ENCODE measurements around the gene MBD3L2.
"Not testable (repeated sequence)": the region's sequence is repeated elsewhere in the genome, so short reads cannot be mapped to it uniquely, and the experiment has no call there.

MBD3L2 gene

GRCh38 chr19:7030278-7030677 lies 18.8 kb upstream of the MBD3L2 start, which contains the start of gene MBD3L5:
TSS of gene MBD3L5 (plus strand) at chr19:7030578. CDS start at chr19:7030612, 34 bp downstream.
- not testable (repeated sequence) for H2AFZ ChIP-seq (ENCODE audit: low read length); H3K79me2 ChIP-seq (ENCODE audit: insufficient read depth, low read length)

GRCh38 chr19:7040079-7040478 lies 9.0 kb upstream of the MBD3L2 start, which contains the start of gene MBD3L4:
TSS of gene MBD3L4 (minus strand) at chr19:7040179. CDS start at chr19:7040144, 35 bp downstream.
- H3K9me3 ChIP-seq (ENCODE audit: insufficient read depth, low read depth, low read length); H3F3A ChIP-seq (ENCODE audit: low read depth); H3K4me3 ChIP-seq (ENCODE audit: low read length, poor library complexity, severe bottlenecking); H3K9me2 ChIP-seq (replicated peaks; ENCODE audit: low read depth, low read length); H3K4me2 ChIP-seq (ENCODE audit: low read depth, low read length, poor library complexity, severe bottlenecking); H4K20me1 ChIP-seq (ENCODE audit: insufficient read depth, low read length, poor library complexity, severe bottlenecking); H3K4me1 ChIP-seq (ENCODE audit: insufficient read depth, low read length, poor library complexity, severe bottlenecking); H2AFZ ChIP-seq (ENCODE audit: low read length); H3K27me3 ChIP-seq (ENCODE audit: insufficient read depth, low read length, poor library complexity, severe bottlenecking); H3K9ac ChIP-seq (ENCODE audit: low read depth, low read length, poor library complexity, severe bottlenecking); H3K36me3 ChIP-seq (ENCODE audit: insufficient read depth, low read length); H3K79me2 ChIP-seq (ENCODE audit: insufficient read depth, low read length): not testable (repeated sequence)

More at GRCh38 chr19:7030278-7030677, 18.8 kb upstream of the MBD3L2 start, which contains the start of gene MBD3L5:
- H4K20me1 ChIP-seq (ENCODE audit: insufficient read depth, low read length, poor library complexity, severe bottlenecking); H3K36me3 ChIP-seq (ENCODE audit: insufficient read depth, low read length); H3K4me2 ChIP-seq (ENCODE audit: low read depth, low read length, poor library complexity, severe bottlenecking); H3K9me3 ChIP-seq (ENCODE audit: insufficient read depth, low read depth, low read length); H3K9ac ChIP-seq (ENCODE audit: low read depth, low read length, poor library complexity, severe bottlenecking); H3K4me1 ChIP-seq (ENCODE audit: insufficient read depth, low read length, poor library complexity, severe bottlenecking); H3F3A ChIP-seq (ENCODE audit: low read depth); H3K4me3 ChIP-seq (ENCODE audit: low read length, poor library complexity, severe bottlenecking); H3K27me3 ChIP-seq (ENCODE audit: insufficient read depth, low read length, poor library complexity, severe bottlenecking); H3K9me2 ChIP-seq (replicated peaks; ENCODE audit: low read depth, low read length): not testable (repeated sequence)

DNA sequence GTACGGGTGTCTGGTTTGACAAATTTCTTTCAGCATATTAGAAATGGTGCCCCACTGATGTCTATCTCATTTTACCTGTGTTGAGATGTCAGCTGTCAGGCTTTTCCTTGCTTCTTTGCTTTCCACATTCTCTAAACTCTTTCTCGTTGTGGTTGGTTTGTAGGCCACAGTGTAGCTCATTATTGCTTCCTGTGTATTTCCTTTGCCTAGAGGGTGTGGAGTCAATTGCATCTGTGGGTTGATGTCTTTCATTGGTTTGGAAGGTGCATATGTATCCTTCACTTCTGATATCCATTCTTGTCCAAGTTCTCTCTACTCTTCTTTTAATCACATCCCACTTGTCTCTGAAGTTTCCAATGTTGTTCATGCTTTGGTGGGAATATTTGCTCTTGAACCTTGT lies 7.6 kb upstream of the MBD3L2 start:
- not testable (repeated sequence) for H3K36me3 ChIP-seq (ENCODE audit: insufficient read depth, low read length); H2AFZ ChIP-seq (ENCODE audit: low read length); H3K4me3 ChIP-seq (ENCODE audit: low read length, poor library complexity, severe bottlenecking); H3K9ac ChIP-seq (ENCODE audit: low read depth, low read length, poor library complexity, severe bottlenecking); H3K4me1 ChIP-seq (ENCODE audit: insufficient read depth, low read length, poor library complexity, severe bottlenecking); H4K20me1 ChIP-seq (ENCODE audit: insufficient read depth, low read length, poor library complexity, severe bottlenecking); H3K27me3 ChIP-seq (ENCODE audit: insufficient read depth, low read length, poor library complexity, severe bottlenecking); H3K9me3 ChIP-seq (ENCODE audit: insufficient read depth, low read depth, low read length); H3K9me2 ChIP-seq (replicated peaks; ENCODE audit: low read depth, low read length); H3F3A ChIP-seq (ENCODE audit: low read depth); H3K4me2 ChIP-seq (ENCODE audit: low read depth, low read length, poor library complexity, severe bottlenecking); H3K79me2 ChIP-seq (ENCODE audit: insufficient read depth, low read length)

- H2AFZ ChIP-seq (ENCODE audit: low read length); H3K36me3 ChIP-seq (ENCODE audit: insufficient read depth, low read length); H3K79me2 ChIP-seq (ENCODE audit: insufficient read depth, low read length); H3F3A ChIP-seq (ENCODE audit: low read depth); H3K4me2 ChIP-seq (ENCODE audit: low read depth, low read length, poor library complexity, severe bottlenecking); H3K4me1 ChIP-seq (ENCODE audit: insufficient read depth, low read length, poor library complexity, severe bottlenecking); H3K9me3 ChIP-seq (ENCODE audit: insufficient read depth, low read depth, low read length); H3K4me3 ChIP-seq (ENCODE audit: low read length, poor library complexity, severe bottlenecking); H3K9ac ChIP-seq (ENCODE audit: low read depth, low read length, poor library complexity, severe bottlenecking); H4K20me1 ChIP-seq (ENCODE audit: insufficient read depth, low read length, poor library complexity, severe bottlenecking); H3K27me3 ChIP-seq (ENCODE audit: insufficient read depth, low read length, poor library complexity, severe bottlenecking); H3K9me2 ChIP-seq (replicated peaks; ENCODE audit: low read depth, low read length): not testable (repeated sequence)
These were observed 2.3 kb downstream of the MBD3L2 start for GRCh38 chr19:7051421-7051820.

DNA sequence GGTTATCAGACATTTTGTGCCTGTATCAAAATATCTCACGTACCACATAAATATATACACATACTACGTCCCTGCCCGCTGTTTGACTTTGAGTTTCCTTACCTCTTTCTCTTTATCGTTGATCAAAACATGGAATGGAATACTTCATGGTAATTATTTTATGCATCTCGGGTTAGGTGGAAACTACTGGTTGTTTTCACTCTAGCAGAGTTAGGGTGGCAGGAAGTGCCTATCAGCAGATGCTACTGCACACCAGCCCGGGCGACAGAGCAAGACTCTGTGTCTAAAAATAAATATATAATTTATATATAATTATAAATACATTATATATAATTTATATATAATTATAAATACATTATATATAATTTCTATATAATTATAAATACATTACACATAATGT lies 3.8 kb downstream of the MBD3L2 start:
- not testable (repeated sequence) for H3K9me3 ChIP-seq (ENCODE audit: insufficient read depth, low read depth, low read length); H3K9ac ChIP-seq (ENCODE audit: low read depth, low read length, poor library complexity, severe bottlenecking); H3K9me2 ChIP-seq (replicated peaks; ENCODE audit: low read depth, low read length); H4K20me1 ChIP-seq (ENCODE audit: insufficient read depth, low read length, poor library complexity, severe bottlenecking); H3K4me3 ChIP-seq (ENCODE audit: low read length, poor library complexity, severe bottlenecking); H3K36me3 ChIP-seq (ENCODE audit: insufficient read depth, low read length); H2AFZ ChIP-seq (ENCODE audit: low read length); H3K4me2 ChIP-seq (ENCODE audit: low read depth, low read length, poor library complexity, severe bottlenecking); H3K27me3 ChIP-seq (ENCODE audit: insufficient read depth, low read length, poor library complexity, severe bottlenecking); H3K4me1 ChIP-seq (ENCODE audit: insufficient read depth, low read length, poor library complexity, severe bottlenecking); H3K79me2 ChIP-seq (ENCODE audit: insufficient read depth, low read length); H3F3A ChIP-seq (ENCODE audit: low read depth)

GRCh38 chr19:7054635-7055368 lies 5.7 kb downstream of the MBD3L2 start:
- H2AFZ ChIP-seq (ENCODE audit: low read length); H3K4me3 ChIP-seq (ENCODE audit: low read length, poor library complexity, severe bottlenecking); H3F3A ChIP-seq (ENCODE audit: low read depth); H3K9me3 ChIP-seq (ENCODE audit: insufficient read depth, low read depth, low read length); H3K27me3 ChIP-seq (ENCODE audit: insufficient read depth, low read length, poor library complexity, severe bottlenecking); H3K4me1 ChIP-seq (ENCODE audit: insufficient read depth, low read length, poor library complexity, severe bottlenecking); H3K36me3 ChIP-seq (ENCODE audit: insufficient read depth, low read length); H3K4me2 ChIP-seq (ENCODE audit: low read depth, low read length, poor library complexity, severe bottlenecking); H3K9ac ChIP-seq (ENCODE audit: low read depth, low read length, poor library complexity, severe bottlenecking); H3K79me2 ChIP-seq (ENCODE audit: insufficient read depth, low read length); H3K9me2 ChIP-seq (replicated peaks; ENCODE audit: low read depth, low read length); H4K20me1 ChIP-seq (ENCODE audit: insufficient read depth, low read length, poor library complexity, severe bottlenecking): not testable (repeated sequence)

GRCh38 chr19:7055679-7056078 lies 6.6 kb downstream of the MBD3L2 start:
- not testable (repeated sequence) for H3K9me2 ChIP-seq (replicated peaks; ENCODE audit: low read depth, low read length); H3K79me2 ChIP-seq (ENCODE audit: insufficient read depth, low read length); H3K4me2 ChIP-seq (ENCODE audit: low read depth, low read length, poor library complexity, severe bottlenecking); H3K9ac ChIP-seq (ENCODE audit: low read depth, low read length, poor library complexity, severe bottlenecking); H3K4me3 ChIP-seq (ENCODE audit: low read length, poor library complexity, severe bottlenecking); H3K9me3 ChIP-seq (ENCODE audit: insufficient read depth, low read depth, low read length); H2AFZ ChIP-seq (ENCODE audit: low read length); H3K27me3 ChIP-seq (ENCODE audit: insufficient read depth, low read length, poor library complexity, severe bottlenecking); H3F3A ChIP-seq (ENCODE audit: low read depth); H4K20me1 ChIP-seq (ENCODE audit: insufficient read depth, low read length, poor library complexity, severe bottlenecking); H3K4me1 ChIP-seq (ENCODE audit: insufficient read depth, low read length, poor library complexity, severe bottlenecking); H3K36me3 ChIP-seq (ENCODE audit: insufficient read depth, low read length)

Measured in Loucy (cell line).